Common myeloid progenitor, CD34-positive (primary cell): Measurements from ENCODE around the gene CCDC27. TPM values are rescaled to one million over a fixed set of nuclear protein-coding genes. Genes with fewer than 3 reads are reported as not detected.

Experiments used
- CTCF ChIA-PET: fragments of 350-600 bp; sonication (Branson Sonifier 250); formaldehyde crosslinking; loops from one replicate; lab custom pipeline; 2021; ENCODE audit warnings: antibody characterized with exemption; lab: Charles Lee
- POLR2A ChIA-PET: fragments of 350-600 bp; sonication (Branson Sonifier 250); formaldehyde crosslinking; loops from one replicate; lab custom pipeline; 2021; ENCODE audit warnings: antibody characterized with exemption; lab: Charles Lee
- DNase-seq, 3 donors: peaks; one replicate each; pipeline versions ENCODE4 v3.0.0 to v3.0.0-alpha.2; 2013
- H3K27ac ChIP-seq, 2 experiments: 1 replicate in 1 of 2; 2 replicates in 1 of 2; pipeline ENCODE4 v1.7.0; 2013; ENCODE audit warnings: inconsistent platforms in 2 of 2, low read length in 2 of 2, mild to moderate bottlenecking in 2 of 2, low read depth in 1 of 2, moderate library complexity in 1 of 2; ENCODE audit not compliant: severe bottlenecking in 2 of 2, insufficient read depth in 1 of 2, poor library complexity in 1 of 2
- H3K27me3 ChIP-seq, 5 experiments: replicated peaks in 2 of 5; 1 replicate in 3 of 5; 2 replicates in 2 of 5; pipeline versions ENCODE4 v1.6.1 to v1.7.0; 2013; ENCODE audit warnings: low read length in 4 of 5, mild to moderate bottlenecking in 2 of 5, moderate library complexity in 2 of 5, inconsistent platforms in 1 of 5; ENCODE audit not compliant: insufficient read depth in 5 of 5, control insufficient read depth in 4 of 5
- H3K36me3 ChIP-seq, 4 experiments: 1 replicate in 2 of 4; 2 replicates in 2 of 4; pipeline versions ENCODE4 v1.6.1 to v1.7.0; 2013; ENCODE audit warnings: low read length in 3 of 4, control low read depth in 1 of 4, mild to moderate bottlenecking in 1 of 4; ENCODE audit not compliant: control insufficient read depth in 4 of 4, insufficient read depth in 4 of 4
- H3K4me1 ChIP-seq, 4 experiments: 1 replicate in 3 of 4; 2 replicates in 1 of 4; pipeline versions ENCODE4 v1.6.1 to v1.7.1; 2013; ENCODE audit warnings: low read length in 3 of 4, mild to moderate bottlenecking in 3 of 4, control low read depth in 1 of 4, inconsistent platforms in 1 of 4, moderate library complexity in 1 of 4; ENCODE audit not compliant: control insufficient read depth in 4 of 4, insufficient read depth in 4 of 4; ENCODE audit errors: control extremely low read depth in 1 of 4
- H3K4me3 ChIP-seq, 7 experiments: 1 replicate in 4 of 7; 2 replicates in 3 of 7; pipeline versions ENCODE4 v1.5.1 to v1.7.0; 2013; ENCODE audit warnings: mild to moderate bottlenecking in 7 of 7, low read length in 6 of 7, moderate library complexity in 6 of 7, inconsistent platforms in 2 of 7, low read depth in 2 of 7, control low read depth in 1 of 7; ENCODE audit not compliant: insufficient read depth in 4 of 7, control insufficient read depth in 1 of 7; ENCODE audit errors: extremely low read depth in 1 of 7
- H3K9me3 ChIP-seq, 5 experiments: 1 replicate in 4 of 5; 2 replicates in 1 of 5; pipeline versions ENCODE4 v1.6.1 to v1.7.1; 2013; ENCODE audit warnings: low read length in 4 of 5, mild to moderate bottlenecking in 2 of 5, inconsistent platforms in 1 of 5, low read depth in 1 of 5, moderate library complexity in 1 of 5; ENCODE audit not compliant: control insufficient read depth in 4 of 5, insufficient read depth in 2 of 5; ENCODE audit errors: control extremely low read depth in 1 of 5
- WGBS: methylation state at CpG from one replicate; pipeline ENCODE4 v1.1.5; 2013; ENCODE audit not compliant: insufficient coverage; 5-methylcytosine and 5-hydroxymethylcytosine counted together
- polyA plus RNA-seq: library from polyadenylated mRNA; unstranded; fragments of 120-200 nt; gene quantifications from one replicate; pipeline ENCODE4 v1.2.1, GENCODE V29; 2013

Gene CCDC27
- polyA plus RNA-seq = not detected

DNA sequence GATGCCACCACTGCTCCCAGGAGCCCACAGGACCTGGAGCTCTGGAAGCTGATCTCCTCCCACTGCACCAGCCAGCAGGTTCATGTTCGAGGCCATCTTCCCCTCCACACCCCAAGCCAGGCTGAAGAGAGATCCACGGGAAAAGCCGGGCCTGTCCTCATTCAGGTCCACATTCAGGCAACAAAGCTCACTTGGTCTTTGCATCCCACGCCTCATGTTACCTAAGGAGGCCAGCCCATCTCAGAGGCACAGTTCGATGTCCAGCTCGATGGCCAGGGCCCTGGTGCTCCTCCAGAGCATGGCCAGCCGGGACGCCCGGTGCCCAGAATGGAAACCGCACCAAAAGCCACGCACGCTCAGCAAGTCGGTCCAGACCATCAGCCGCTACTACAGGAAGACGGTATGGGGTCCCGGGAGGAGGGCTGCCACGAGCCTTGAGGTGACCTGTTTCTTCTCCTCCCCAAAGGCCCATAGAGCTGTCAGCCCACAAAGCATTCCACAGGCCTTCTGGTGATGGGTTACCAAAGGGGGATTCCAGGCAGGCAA is at the start of gene CCDC27:
Gene CCDC27 (plus strand): TSS at position 51 of the 546 bp plus-strand sequence. CDS start 32 bp downstream, at position 83.
- POLR2A ChIA-PET = no interaction called here

DNA sequence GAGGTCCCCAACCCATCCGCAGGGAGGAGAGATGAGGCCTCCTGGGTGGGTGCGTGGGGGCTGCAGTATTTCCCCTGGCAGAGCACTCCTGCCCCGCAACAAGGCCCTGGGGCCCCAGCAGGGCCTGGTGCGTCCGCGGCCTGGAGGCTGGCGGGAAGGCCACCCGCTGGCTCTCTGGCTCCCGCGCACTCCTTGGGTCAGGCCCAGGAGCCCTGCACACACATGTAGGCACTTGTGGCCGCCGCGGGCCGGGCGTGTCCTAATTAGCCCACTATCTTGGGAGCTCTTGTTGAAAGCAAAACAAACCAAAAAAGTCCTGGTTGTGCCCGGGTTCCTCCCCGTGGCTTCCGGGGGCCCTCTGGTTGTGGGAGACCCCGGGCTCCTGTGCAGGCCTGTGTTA is 49.7 kb upstream of the CCDC27 start:
- Histone ChIP-seq H3K36me3 (no peaks in the 10 kb centered on the region), H3K27me3 (peaks cover 0 to 22% (median 3%) of the 10 kb centered on the region in 5 experiments), H3K4me1 (peaks cover 0 to 11% (median 9%) of the 10 kb centered on the region in 4 experiments), H3K27ac (no peak overlapping the region), H3K9me3 (no peaks in the 10 kb centered on the region), H3K4me3 (no peak overlapping the region)
- DNase-seq = no peak
- POLR2A ChIA-PET = no interaction called here
- 88% methylated on average over 11 of the region's 19 CpGs for WGBS
- CTCF ChIA-PET = no interaction called here

More for the DNA sequence above, at the start of gene CCDC27:
- Histone ChIP-seq H3K27ac (no peak within 1 kb of the TSS), H3K4me1 (peaks cover 0 to 11% (median 5%) of the 10 kb centered on the region in 4 experiments), H3K27me3 (peaks cover 0 to 10% (median 2%) of the 10 kb centered on the region in 5 experiments), H3K36me3 (no peaks in the 10 kb centered on the region), H3K4me3 (no peak within 1 kb of the TSS), H3K9me3 (no peaks in the 10 kb centered on the region)
- no peak for DNase-seq
- CTCF ChIA-PET = no interaction called here
- WGBS = 92% methylated on average over 17 of the region's 17 CpGs

DNA sequence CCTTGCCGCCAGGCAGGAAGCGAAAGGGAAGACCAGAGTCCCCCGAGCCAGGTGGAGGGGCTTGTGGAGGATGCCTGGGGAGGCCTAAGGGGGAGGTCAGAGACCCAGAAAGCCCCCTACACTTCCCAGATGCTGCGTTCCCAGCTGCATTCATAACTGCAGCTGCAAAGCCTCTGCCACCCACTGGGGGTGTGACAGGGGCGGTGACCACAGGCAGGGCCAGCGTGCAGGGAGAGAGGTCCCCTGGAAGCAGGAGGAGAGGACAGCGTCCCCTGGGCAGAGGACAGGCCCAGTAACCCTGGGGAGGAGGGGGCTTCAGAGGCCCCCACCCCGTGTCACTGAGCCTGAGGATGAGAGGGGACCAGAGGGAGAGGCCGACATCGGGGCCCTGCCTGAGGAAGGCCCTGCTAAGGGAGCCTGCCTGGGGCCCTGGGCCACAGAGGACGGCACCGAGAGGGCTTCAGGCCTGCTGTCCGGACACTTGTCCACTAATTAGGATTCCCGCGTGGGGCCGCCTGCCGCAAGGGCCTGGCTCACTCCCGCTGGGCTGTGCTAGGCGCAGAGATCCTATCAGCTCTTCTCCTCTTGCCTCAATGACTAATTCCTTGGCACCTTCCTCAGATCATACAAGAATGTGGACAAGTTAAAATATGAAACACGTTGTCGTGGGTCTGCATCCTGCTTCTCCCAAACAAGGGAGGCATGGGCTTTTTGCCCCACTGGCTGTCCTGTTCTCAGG is 49.1 kb upstream of the CCDC27 start:
- CTCF ChIA-PET = interaction anchor here (0.8 to 1.0 kb wide), 2 partner anchors 17 to 24 kb away, joined by 4 read pairs; no protein-coding TSS in a partner anchor
- H3K27me3 ChIP-seq = peaks cover 0 to 28% (median 7%) of the 10 kb centered on the region in 5 experiments
- POLR2A ChIA-PET = no interaction called here
- DNase-seq = peak in 1 of 3 donors; percentile 14
- H3K4me1 ChIP-seq = peaks cover 0 to 11% (median 9%) of the 10 kb centered on the region in 4 experiments
- no peak overlapping the region for H3K27ac ChIP-seq
- no peaks in the 10 kb centered on the region for H3K9me3 ChIP-seq
- WGBS = 93% methylated on average over 15 of the region's 21 CpGs
- no peak overlapping the region for H3K4me3 ChIP-seq
- no peaks in the 10 kb centered on the region for H3K36me3 ChIP-seq

DNA sequence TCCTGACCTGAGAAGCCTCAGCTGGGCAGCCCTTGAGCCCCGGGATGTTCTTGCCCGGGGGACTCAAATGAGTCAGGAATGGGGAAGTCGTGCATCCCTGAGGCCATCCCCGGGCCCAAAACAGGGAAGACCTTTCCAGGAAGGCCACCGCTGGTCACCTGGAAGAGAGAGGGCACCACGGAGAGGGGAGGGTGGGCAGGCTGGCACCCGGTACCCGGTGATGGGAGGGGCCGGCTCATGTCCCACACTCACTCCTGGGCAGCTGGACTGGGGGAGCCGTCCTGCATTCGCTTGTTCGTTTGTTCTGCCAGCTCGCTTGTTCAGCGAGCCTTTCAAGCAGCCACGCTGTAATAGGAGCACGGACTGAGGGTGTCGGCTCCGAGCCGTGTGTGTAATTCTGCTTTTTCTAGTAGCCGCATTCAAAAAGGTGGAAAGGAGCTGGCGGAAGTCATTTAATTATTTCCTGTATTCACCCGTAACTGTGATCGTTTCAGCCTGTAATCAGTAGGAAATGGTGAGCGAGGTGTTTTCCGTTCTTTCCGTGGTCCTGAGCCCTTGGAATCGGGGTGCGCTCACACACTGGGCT is 48.4 kb upstream of the CCDC27 start:
- H3K27ac ChIP-seq = no peak overlapping the region
- H3K4me1 ChIP-seq = peaks cover 0 to 11% (median 9%) of the 10 kb centered on the region in 4 experiments
- H3K9me3 ChIP-seq = no peaks in the 10 kb centered on the region
- H3K27me3 ChIP-seq = peaks cover 0 to 35% (median 7%) of the 10 kb centered on the region in 5 experiments
- peak; percentile 20 to 63 (median 59) for DNase-seq
- POLR2A ChIA-PET = no interaction called here
- CTCF ChIA-PET = interaction anchor here (0.8 to 1.9 kb wide), 3 partner anchors 8 to 23 kb away, joined by 4 to 6 read pairs (median 4); no protein-coding TSS in a partner anchor
- WGBS = 32% methylated on average over 25 of the region's 28 CpGs
- no peaks in the 10 kb centered on the region for H3K36me3 ChIP-seq
- peak overlapping the region in 1 of 7 experiments; percentile 55 for H3K4me3 ChIP-seq

DNA sequence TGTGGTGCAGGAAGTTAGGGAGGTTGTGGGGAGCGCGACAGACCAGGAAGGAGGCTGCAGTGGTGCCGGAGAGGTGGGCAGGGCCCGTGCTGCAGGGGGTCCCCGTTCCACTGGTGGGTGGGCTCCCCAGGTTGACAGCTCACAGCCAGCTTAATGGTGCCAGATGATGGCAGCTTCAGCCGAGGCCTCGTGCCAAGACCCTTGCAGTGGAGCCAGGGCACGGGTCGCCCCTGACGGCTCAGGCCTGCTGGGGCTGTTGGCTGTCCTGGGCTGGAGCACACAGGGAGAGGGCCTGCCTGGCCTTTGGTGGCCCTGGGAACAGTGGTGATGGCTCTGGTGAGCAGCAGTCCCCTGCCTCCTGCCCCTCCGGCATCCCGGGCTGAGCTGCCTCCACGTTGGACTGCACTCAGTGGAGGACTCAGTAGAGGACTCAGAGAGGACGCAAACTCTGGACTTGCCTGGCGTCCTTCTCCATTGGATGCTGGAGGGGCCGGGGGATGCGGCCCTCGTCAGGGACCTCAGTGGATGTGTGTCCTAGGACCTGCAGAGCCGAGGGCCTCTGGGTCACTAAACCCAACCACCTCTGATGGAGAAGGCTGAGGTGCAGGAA is 46.8 kb upstream of the CCDC27 start:
- H3K4me1 ChIP-seq = peaks cover 0 to 11% (median 9%) of the 10 kb centered on the region in 4 experiments
- no peak overlapping the region for H3K4me3 ChIP-seq
- peaks cover 0 to 46% (median 11%) of the 10 kb centered on the region in 5 experiments for H3K27me3 ChIP-seq
- no peaks in the 10 kb centered on the region for H3K36me3 ChIP-seq
- ChIA-PET POLR2A (no interaction called here), CTCF (interaction anchor here (1.9 kb wide), 1 partner anchor 10 kb away, joined by 6 read pairs; no protein-coding TSS in a partner anchor)
- no peaks in the 10 kb centered on the region for H3K9me3 ChIP-seq
- WGBS = 89% methylated on average over 19 of the region's 19 CpGs
- no peak for DNase-seq
- H3K27ac ChIP-seq = no peak overlapping the region

DNA sequence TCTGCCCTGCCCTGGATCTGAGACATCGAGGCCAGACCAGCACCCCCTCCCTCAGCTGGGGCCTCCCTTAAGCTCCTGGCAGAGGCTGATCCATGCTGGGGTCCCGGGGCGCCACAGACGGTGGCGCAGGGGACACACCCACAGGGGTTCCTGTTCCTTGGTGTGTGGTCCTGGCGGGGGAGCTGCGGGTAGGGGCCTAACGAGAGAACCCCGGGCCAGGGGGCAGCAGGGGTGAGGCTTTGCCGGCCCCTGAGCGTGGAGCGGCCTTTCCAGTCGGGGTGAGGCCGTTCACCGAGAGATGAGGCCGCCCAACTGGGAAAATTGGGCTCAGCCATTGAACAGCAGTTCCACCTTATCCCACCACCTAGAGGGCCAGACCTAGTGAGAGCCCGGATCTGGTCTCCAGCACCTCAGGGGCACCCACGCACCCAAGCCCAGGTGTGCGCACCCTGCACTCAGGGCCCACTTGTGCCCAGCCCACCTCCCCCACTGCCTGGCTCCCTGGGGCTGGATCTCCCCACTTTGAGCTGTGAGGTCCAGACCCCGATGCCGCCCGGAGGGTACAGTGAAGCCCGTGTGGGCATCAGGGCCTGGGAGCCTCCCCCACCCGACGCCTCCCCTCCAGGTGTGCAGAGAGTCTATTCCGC is 45.5 kb upstream of the CCDC27 start:
- H3K27me3 ChIP-seq = peaks cover 0 to 46% (median 17%) of the 10 kb centered on the region in 5 experiments
- POLR2A ChIA-PET = no interaction called here
- no peak for DNase-seq
- H3K4me1 ChIP-seq = peaks cover 0 to 11% (median 9%) of the 10 kb centered on the region in 4 experiments
- no peak overlapping the region for H3K27ac ChIP-seq
- 83% methylated on average over 20 of the region's 26 CpGs for WGBS
- H3K4me3 ChIP-seq = no peak overlapping the region
- CTCF ChIA-PET = interaction anchor here (1.7 kb wide), 1 partner anchor 20 kb away, joined by 5 read pairs; no protein-coding TSS in a partner anchor
- no peaks in the 10 kb centered on the region for H3K9me3 ChIP-seq
- no peaks in the 10 kb centered on the region for H3K36me3 ChIP-seq
